Epidermal melanocyte (primary cell): ENCODE data around the gene SNX13.

ENCODE experiments used
- DNase-seq: peaks from one replicate; pipeline ENCODE4 v3.0.0; 2011; ENCODE audit warnings: low spot score; ENCODE audit not compliant: insufficient read length

SNX13 gene

DNA sequence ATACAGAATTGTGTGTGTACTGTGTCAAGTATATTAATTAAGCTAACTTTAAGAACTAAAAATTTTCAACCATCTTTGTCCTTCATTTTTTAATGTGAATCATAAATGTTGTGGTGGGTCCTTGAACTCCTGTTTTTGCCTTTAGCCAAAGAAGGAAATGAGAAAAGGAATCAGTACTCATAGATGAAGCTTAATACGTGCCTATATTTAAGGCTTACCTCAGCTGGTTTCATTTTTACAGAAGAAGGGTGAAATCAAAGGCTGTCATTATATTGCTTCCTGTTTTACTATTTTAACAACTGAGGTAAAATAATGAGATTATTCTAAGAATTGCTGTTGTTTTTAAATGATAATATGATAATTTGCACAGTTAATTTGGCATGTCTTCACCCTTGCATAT lies 6.3 kb upstream of the SNX13 start:
- no peak for DNase-seq

DNA sequence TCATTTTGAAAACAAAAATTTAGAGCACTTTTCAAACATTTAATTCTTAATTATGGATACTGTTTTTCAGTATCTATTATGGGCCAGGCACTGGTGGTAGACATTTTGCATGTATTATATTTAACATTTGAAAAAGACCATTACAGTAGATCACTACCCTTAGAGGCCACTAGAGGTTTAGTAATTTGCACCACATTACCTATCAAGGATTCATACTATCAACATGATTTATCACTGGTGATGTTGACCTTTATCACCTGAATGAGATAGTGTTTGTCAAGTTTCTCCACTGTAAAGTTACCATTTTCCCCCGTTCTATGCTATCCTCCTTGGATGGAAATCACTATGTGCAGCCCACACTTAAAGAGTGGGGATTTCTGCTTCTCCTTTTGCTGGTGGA lies 4.4 kb upstream of the SNX13 start:
- DNase-seq: no peak

DNA sequence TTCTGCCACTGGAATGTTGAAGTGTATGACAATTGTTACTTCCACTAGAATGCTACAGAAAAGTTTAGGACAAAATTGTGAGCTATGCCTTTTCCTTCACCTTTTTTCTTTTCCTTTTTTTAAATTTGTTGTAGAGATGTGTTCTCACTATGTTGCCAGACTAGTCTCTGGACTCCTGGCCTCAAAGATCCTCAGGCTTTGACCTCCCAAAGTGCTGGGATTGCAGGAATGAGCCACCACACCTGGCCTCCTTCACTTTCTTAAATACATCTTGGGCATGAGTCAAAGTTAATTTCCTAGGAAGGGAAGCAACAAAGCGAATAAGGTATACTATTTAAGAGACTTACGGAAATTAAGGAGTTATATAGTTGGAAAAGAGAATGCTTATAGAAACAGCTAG lies 2.7 kb upstream of the SNX13 start:
- no peak for DNase-seq

DNA sequence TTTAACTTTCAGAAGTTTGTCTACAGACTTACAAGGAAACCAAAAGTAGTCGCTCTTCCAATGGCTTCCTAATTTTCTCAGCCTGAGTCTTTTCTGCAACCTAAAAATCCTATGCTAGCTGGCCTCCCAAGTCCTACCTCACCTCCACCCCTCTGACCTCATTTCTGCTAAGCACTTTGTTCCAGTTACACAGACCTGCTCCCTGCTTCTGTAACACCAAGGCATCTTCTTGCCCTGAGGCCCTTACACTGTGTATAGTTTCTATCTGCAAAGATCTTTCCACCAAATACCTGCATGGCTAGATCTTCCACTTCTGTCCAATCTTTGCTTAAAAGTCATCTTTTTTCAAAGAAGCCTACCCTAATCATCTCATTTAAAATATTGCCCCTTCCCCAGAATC lies 1.9 kb upstream of the SNX13 start:
- no peak for DNase-seq

DNA sequence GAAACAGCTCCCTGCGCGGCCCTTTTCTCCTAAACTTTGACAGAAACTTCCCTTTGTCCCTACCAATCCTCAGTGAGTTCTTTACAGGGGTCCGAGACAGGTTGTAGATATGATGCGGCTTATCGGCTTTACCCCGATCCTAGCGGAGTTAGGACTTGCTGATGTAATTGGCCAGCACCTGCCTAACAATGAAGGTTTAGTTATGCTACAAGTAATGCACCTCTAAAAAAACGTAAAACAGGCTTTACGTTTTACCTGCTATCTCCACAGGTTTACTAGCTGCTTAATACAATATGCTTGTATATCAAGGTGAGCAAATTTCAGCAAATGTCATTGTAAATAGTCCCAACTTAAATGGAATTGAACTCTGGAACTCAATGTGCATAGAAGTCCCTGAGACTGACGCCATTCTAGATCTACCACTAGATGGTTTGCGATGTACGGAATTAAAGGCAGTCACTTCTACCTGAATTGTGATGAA lies 697 bp upstream of the SNX13 start:
- DNase-seq: no peak

DNA sequence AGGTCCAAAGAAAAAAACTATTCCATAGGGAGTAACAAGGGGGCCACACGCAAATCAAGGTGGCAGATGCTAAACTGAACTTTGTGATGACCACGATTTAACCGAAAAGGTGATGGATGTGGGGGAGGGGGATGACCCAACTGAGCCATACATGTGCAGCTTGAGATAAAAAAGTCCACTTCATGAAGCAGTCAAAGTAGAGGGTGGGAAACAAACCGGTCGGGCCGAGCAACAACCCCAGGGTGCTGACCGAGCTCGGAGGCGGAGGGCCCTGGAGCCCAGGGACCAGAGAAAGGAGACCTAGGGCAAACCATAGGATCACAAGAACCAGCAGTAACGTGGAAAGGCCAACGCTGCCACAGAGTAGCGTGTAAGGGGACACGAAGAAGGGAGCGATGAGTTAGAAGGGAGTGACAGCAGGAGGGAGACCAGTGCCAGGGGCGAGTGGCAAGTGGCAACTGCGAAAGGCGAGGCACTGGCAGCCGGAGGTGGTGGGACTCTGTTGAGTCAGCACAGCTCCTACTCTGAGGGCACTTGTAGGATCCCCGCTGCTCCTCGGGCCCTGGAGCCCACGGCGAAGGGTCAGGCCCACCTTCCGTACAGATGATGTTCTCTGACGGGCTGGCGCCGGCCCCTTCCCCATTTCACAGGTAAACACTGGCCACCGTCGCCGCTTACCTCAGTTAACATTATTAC lies 540 bp downstream of the SNX13 start:
- no peak for DNase-seq

DNA sequence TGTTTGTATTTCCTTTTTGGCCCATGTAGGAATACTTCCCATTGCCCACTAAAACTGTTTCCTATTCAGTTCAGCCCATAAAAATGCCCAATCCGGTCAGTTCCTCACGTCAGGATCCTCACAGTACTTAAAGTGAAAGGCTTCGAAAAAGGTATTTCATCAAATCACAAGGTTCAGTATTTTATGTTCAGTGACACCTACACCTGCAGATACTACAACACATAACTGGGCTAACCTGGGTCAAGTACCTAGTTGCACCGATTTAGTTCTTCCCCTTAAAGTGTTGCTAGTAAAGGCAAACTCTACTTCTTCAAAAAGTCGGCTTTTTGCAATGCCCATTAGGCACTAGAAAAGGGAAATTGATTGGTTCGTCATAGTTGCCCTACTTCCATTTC lies 1.1 kb downstream of the SNX13 start:
- DNase-seq: peak; percentile 38

DNA sequence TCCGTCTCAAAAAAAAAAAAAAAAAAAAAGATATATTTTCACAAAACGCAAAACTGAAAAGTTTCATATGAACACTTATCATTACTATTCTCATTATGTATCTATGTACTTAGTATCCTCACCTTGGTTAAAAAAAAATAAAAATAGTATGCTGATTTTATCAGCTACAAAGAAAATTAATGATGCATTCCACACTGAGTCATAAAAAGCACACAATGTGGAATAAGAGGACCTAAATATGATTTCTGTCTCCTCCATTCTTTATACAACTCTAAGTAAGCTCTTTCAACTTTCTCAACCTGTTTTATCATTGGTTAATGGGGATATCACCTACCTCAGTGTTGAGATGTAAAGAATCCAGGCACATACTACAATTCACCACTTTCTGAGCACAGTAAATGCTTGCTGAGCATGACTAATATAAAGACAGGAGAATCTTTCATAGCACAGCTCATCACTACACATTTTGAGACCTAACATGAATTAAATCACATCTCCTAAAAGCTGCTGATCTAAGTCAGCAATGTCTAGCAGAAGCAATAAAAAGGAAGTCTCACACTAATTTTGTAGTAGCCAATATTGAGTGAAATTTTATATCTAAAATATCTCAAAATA lies 2.7 kb downstream of the SNX13 start:
- DNase-seq: no peak

DNA sequence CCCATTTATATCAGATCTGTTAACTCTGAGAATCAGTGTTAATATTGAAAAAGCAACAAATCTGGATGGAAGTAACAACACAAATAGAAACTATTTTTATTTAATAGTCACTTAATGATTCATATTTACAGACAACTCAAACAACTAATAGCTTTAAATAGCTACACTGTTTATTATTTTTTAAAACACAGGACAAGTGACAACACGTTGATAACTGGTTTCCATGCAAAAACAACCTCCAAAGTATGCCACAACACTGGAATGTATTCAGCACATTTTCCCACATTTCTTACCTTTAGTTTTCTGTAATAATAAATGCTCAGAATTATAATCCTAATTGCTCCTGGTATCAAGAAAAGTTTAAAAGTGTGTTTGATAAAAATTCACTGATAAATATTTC lies 4.0 kb downstream of the SNX13 start:
- no peak for DNase-seq

DNA sequence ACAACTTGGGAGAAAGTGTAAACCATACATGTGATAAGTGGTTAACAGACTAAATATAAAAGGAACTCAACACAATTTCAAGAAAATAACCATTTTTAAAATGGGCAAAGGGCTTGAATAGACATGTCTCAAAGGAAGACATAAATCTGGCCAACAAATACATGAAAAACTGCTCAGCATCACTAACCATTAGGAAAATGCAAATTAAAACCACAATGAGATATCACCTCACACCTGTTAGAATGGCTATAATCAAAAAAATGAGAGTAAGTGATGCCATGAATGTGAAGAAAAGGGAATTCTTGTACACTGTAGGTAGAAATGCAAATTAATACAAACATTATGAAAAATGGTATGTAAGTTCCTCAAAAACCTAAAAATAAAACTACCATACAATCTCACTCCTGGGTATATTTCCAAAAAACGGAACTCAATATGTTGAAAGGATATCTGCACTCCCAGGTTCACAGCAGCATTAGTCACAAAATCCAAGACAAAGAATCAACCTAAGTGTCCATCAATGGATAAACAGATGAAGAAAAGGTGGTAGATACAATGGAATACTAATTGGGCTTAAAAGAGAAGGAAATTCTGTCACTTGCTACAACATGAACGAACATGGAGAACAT lies 5.6 kb downstream of the SNX13 start:
- no peak for DNase-seq

DNA sequence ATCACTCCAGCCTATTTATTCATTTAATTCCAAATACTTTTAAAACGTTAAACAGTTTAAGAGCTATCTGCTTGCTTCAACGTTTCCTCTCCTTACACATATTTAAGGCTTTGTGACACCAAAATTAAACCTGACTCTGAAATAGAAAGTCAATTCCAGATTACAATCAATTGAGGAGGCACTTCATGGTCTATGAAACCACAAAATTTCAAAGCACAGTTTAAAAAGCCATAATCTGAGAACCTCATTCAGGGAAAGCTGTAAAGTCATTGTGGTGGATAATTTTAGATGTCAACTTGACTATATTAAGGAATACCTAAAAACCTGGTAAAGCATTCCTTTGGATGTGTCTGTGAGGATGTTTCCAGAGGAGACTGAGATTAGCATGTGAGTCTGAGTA lies 6.2 kb downstream of the SNX13 start:
- DNase-seq: no peak

DNA sequence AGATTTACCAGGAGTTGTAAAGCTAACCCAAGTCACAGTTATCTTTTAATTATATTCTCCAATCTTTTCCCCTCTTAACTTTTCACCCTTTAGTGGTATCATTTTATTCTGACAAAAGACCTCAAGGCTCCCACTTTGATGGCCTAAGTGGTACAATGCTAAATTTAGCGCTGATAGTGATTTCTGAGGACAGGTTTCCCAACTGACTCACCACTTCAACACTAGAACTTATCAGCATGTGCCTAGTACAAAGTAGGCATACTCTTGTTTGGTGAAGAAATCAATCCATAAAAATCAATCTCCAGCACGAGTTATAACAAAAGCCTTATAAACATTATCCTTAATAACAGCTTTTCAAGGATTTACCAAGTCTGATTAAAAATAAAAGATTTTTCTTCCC lies 7.5 kb downstream of the SNX13 start:
- DNase-seq: no peak

DNA sequence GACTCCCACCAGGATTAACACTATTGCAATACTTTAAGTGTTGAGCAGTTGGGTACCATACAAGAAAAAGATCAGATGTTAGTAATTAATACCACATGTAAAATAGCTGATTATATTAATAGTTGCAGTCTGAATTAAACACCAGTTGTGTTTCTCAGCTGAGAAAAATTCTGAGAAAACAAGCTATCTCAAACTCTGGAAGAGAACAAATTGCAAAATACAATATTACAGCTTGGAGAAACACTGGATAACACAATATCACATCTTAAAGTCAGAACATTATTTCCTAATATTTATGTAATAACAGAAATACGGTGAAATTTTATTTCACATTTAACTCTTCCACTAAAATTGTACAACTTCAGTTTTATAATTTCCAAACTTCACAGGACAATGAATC lies 9.2 kb downstream of the SNX13 start:
- DNase-seq: no peak

DNA sequence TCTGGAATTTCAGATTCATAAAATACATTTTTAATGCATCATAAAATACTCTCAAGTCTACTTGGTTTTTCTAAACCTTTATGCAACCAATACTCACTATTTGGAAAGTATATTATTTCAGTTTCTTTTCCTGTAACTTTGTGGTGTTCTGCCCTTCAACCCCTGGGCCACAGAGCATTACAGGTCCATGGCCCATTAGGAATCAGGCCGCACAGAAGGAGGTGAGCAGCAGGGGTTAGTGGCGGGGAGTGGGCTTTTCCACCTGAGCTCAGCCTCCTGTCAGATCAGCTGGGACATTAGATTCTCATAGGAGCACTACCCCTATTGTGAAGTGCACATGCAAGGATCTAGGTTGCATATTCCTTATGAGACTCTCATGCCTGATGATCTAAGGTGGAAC lies 9.7 kb downstream of the SNX13 start:
- DNase-seq: no peak

DNA sequence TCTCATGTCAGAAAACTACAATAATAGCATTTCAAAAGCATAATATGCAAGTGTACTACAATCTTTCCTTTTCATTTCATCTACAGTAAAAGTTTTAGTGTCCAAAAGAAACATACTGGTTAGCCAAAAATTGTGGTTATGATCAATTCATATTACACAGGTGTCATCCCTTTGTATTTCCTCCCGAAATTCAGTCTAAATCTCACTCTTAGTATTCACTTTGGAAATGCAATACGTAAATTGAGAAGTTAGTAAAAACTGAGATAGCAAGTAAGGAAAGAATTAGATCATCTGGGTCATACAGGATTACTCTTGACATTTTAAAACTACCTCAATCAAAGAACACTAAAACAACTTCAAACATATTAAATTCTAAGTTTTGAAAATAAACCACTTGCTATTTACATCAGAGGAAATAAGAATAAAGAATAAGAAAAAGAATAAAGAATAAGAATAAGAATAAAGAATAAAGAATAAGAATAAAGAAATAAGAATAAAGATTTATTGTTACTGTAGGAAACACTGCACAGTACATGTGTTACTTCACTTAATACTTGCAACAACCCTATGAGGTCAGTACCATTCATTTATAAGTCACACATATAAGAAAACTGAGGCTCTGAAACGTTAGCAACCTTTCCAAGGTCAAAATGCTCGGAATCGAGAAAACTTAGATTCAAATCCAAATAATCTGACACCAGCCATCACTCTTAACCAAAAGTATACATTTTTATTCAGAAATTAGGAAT lies 10.5 kb downstream of the SNX13 start:
- DNase-seq: no peak

DNA sequence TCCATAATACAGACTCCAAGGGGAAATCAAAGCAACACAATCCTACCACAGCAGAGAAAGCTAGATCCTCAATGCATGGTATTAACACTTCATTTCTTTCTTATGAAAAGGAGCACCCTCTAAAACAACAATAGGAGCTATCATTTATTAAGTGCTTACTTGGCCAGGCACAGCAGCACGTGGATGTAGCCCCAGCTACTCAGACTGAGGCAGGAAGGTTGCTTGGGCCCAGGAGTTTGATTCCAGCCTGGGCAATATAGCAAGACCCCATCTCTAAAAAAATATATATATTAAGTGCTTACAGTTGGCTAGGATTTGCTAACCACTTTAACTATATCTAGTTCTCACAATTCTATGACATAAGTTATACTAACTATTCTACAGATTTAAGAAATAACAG lies 12.2 kb downstream of the SNX13 start:
- no peak for DNase-seq

DNA sequence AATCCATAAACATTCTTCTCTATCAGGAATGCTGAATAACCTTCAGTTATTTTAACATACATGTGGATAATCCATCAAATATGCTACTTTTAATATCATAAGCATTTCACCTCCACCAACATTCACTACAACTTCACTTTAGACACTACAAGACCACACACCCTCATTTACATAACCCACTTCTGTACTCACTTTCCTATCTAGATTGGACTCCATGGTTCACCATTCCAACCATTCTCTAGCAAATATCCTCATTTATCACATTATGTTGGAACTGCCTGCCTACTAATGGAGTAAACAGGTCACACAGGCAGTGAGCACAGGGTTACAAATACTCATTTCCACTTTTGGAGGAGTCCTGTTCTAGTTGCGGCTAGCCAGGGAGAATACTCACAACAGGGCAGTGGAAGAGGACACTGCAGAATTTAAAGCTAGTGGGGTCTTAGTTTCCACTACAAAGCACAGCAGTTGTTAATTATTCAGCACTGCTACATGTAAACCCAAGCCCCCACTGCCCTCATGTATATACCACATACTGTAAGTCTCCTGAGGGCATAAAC lies 18.4 kb downstream of the SNX13 start:
- no peak for DNase-seq

DNA sequence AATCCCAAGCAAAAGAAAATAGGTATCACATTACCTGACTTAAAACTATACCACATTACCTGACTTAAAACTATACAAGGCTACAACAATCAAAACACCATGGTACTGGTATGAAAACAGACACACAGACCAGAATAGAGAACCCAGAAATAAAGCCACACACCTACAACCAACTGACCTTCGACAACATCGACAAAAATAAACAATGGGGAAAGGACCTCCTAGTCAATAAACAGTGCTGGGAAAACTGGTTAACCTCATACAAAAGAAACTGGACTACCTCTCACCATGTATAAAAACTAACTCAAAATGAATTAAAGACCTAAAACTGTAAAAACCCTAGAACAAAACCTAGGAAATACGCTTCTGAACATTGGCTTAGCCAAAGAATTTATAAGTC lies 22.5 kb downstream of the SNX13 start:
- no peak for DNase-seq

DNA sequence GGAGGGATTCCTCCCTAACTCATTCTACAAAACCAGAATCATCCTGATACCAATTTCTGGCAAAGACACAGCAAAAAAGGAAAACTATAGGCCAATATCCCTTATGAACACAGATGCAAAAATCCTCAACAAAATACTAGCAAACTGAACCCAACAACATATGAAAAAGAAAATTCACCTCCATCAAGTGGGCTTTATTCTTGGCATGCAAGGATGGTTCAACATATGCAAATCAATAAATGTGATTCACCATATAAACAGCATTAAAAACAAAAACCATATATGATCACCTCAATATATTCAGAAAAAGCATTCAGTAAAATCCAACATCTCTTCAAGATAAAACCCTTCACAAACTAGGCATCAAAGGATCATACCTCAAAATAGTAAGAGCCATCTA lies 23.5 kb downstream of the SNX13 start:
- DNase-seq: no peak

DNA sequence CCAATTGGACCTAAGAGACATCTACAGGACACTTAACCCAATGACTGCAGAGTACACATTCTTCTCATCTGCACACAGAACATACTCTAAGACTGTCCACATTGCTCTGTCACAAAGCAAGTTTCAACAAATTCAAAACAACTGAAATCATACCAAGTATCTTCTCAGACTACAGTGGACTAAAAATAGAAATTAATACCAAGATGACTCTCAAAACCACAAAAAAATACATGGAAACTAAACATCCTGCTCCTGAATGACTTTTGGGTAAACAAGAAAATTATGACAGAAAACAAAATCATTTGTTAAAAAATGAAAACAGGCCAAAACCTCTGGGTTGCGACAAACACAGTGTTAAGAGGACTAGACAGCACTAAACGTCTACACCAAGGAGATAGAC lies 24.5 kb downstream of the SNX13 start:
- no peak for DNase-seq

DNA sequence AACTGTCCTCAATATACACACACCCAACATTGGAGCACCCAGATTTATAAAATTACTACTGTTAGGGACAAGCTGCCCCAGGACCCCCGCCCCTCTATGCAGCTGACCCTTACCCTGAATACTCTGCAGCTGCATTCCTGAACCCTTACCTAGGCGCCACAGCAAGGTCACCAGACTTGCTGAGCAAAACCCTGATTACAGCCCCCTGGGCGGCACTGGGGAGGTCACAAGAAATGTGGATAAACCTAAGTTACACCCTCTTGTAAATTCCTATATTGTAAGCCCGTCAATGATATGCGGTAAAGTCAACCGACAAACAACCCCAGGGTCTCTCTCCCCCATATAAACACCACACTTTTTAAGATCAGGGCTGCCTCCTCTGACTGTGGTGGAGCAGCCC lies 25.1 kb downstream of the SNX13 start:
- no peak for DNase-seq

DNA sequence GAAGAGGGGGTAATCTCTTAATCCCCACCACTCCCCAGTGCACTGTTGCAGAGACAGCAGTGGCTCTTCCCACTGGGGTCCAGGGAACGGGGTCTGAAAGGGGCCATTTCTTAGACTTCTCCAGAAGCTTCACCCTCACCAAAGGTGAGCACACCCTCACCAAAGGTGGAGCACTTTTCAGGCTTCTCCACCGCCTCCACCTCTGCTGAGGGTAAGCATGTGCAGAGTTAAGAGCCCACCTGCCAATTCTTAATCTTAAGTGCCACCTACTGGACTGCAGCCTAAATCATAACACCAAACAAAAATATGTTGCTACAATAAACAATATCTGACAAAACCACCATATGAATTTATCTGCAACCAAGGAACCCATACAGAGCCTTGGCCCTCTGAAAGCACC lies 27.0 kb downstream of the SNX13 start:
- DNase-seq: no peak
